Activated CD4-positive, CD25-positive, alpha-beta regulatory T cell treated with anti-CD3 and anti-CD28 coated beads, Interleukin-2, amount 50 U/mL, for 24 hours (primary cell): Measurements from ENCODE around the gene SRP9.
"Not testable (repeated sequence)": the region's sequence is repeated elsewhere in the genome, so short reads cannot be mapped to it uniquely, and the experiment has no call there.

Experiments
- ATAC-seq, 2 donors: fragments of 150-1000 bp; cut with Tn5 transposase; one replicate each; pipeline ENCODE4 v1.10.0; 2021; ENCODE audit warnings: mild to moderate bottlenecking in 1 of 2, moderate library complexity in 1 of 2

SRP9 gene

DNA sequence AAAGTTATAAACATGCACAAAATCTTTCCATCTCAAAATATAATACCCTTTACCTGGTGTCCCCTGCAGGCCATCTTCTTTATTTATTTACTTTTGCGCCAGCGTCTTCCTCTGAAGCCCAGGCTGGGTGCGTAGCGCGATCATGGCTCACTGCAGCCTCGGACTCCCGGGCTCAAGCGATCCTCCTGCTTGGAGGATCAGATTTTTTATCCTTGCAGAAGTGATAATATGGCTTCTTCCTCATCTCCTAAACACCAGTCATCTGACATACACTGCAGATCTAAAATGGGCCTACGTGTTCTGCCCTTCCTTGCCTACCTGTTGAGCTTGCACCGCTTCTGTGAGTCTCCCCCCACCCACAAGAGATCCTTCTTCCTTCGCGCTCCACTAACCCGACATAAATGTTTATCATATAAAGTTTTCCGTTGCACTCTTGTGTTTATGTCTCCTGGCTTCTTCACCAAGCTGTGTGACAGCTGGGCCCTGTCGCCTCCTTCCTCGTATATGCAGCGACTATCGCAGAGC lies 506 bp upstream of the SRP9 start:
- ATAC-seq, result peak; percentile 6 to 7

DNA sequence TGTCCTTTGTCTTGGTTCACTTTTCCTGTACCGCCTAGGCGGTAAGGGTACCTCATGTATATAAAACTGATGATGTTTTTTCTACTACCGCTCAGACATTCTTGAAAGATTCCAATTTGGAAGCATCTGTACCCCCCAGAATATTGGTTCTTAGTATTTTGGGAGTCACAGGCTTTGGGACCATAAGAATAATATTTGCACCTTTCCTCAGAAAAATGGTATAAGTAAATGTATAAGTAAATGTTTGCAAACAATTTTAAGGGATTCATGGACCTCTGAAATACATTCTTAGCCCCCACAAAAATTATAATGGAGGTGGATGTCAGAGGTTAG lies 677 bp downstream of the SRP9 start:
- no peak for ATAC-seq

DNA sequence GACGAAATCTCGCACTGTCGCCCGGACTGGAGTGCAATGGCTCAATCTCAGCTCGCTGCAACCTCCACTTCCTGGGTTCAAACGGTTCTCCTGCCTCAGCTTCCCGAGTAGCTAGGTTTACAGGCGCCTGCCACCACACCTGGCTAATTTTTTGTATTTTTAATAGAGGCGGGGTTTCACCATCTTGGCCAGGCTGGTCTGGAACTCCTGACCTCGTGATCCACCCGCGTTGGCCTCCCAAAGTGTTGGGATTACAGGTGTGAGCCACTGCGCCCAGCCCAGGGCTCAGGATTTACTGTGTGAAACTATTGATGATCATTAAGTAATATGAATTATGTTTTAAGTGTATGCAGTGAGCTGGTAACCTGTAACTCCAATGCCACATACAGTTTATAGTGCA lies 1.5 kb downstream of the SRP9 start:
- ATAC-seq, result not testable (repeated sequence)

DNA sequence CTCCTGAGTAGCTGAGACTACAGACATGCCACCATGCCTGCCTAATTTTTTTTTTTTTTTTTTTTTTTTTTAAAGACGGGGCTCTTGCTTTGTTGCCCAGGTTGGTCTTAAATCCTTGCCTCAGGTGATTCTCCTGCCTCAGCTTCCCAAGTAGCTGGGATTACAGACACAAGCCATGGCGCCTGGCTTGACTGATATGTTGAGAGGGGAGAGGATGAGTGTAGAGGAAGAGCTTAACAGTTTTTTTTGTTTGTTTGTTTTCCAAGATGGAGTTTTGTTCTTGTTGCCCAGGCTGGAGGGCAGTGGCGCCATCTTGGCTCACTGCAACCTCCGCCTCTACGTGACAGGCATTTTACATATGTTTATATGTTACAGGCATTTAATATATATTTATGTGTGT lies 2.5 kb downstream of the SRP9 start:
- ATAC-seq, result no peak

DNA sequence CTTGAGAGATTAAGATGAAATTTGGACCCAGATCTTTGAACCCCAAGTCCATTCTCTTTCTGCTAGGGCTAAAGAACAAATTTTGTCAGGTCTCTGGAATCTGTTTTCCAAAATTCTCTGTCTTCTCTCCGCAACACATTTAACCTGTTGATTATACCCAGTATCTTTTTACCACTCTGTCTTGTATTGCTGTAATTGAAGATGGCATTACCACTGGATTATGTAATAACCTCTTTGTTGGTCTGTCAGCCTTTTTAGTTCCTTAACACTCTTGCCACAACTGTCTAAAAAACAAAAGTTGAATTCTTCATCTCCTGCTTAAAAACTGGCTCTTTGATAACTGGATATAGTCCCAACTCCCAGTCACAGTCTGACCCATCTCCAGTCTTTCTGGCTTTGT lies 3.0 kb downstream of the SRP9 start:
- ATAC-seq, result no peak

DNA sequence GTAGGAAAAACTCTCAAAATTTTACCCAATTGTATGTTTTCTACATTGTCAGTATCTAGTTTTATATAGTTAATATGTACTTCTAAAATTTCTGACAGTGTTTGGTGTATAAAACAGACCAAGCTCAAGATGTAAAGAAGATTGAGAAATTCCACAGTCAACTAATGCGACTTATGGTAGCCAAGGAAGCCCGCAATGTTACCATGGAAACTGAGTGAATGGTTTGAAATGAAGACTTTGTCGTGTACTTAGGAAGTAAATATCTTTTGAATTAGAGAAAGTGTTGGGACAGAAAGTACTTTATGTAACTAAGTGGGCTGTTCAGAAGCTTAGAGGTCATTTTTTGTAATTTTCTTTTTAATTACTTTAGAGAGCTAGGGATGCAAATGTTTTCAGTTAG lies 11.5 kb downstream of the SRP9 start:
- ATAC-seq, result not testable (repeated sequence)

DNA sequence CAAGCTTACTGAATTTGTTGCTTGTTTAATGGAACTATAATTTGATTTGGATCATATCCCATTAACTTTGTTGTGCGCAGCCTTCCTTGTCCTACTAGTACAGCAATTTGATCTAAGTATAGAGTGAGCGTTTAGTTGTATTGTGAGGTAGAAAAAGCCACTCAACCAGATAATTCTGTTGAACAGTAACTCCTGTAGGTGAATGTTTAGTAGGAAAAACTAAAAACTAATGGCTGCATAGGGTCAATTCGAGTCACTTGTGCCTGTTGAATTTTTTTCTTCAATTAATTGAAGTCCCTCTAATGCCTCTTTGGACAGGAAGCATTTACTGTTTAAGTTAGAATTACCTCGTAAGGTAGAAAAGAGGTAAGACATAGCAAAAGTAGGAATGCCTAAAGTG lies 17.3 kb downstream of the SRP9 start:
- ATAC-seq, result no peak

DNA sequence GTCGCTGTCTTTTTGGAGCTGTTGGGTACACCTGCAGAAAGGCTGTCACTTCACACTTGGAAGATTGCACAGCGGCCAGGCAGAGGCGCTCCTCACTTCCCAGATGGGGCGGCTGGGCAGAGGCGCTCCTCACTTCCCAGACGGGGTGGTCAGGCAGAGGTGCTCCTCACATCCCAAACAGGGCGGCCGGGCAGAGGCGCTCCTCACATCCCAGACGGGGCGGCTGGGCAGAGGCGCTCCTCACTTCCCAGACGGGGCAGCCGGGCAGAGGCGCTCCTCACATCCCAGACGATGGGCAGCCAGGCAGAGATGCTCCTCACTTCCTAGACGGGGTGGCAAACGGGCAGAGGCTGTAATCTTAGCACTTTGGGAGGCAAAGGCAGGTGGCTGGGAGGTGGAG lies 18.5 kb downstream of the SRP9 start:
- ATAC-seq, result not testable (repeated sequence)

DNA sequence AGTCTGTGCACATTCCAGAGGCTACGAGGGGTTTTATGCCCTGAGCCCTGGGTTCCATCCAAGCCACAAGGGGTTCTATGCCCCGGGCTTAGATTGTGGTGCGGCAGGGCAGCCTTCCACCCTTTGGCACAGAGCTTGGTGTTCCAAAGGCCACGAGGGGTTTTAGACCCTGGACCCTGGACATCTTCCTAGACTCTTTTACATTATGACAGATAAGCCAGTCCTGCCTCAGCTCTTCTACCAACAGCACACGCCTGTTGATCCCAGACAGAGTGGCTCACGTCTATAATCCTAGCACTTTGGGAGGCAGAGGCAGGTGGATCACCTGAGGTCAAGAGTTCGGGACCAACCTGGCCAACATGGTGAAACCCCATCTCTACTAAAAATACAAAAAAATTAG lies 23.5 kb downstream of the SRP9 start:
- not testable (repeated sequence) for ATAC-seq

DNA sequence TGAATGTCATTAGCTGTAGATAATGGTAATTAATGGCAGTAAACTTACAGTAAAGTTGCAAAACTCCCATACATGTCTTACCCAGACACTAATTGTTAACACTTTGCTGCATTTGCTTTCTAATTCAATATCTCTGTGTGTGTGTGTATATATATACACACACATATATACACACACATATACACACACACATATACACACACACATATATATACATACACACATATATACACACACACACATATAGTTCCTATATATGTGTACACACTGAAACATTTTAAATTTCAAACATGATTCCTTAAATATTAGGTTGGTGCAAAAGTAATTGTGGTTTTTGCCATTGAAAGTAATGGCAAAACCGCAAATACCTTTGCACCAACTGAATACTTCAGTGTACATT lies 28.6 kb downstream of the SRP9 start:
- ATAC-seq, result no peak

DNA sequence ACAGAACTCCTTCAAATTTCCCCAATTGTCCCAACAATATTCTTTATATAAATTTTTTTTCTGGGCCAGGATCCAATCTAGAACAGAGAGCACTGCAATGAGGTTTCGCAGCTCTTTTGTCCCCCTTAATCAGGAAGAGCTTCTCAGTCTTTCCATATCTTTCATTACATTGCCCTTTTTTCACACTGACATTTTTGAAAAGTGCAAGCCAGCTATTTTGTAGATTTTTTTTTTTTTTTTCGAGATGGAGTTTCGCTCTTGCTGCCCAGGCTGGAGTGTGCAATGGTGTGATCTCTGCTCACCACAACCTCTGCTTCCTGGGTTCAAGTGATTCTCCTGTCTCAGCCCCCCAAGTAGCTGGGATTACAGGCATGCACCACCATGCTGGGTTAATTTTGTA lies 29.1 kb downstream of the SRP9 start:
- ATAC-seq, result not testable (repeated sequence)

DNA sequence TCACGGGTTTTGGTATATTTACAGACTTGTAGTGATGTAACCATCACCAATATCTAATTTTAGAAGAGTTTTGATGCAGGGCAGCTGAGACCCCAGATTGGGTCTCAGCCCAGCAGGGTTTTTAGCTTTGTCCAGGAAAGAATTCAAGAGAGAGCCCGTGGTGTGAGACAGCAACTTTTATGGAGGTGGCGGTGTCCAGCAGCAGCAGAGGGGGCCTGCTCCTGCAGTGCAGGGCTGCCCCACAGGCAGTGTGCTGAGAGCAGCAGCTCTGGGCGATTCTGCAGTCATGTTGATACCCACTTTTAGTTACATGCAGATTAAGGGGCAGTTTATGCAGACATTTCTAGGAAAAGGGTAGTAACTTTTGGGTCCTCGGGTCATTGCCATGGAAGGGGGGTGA lies 30.5 kb downstream of the SRP9 start:
- ATAC-seq, result no peak

DNA sequence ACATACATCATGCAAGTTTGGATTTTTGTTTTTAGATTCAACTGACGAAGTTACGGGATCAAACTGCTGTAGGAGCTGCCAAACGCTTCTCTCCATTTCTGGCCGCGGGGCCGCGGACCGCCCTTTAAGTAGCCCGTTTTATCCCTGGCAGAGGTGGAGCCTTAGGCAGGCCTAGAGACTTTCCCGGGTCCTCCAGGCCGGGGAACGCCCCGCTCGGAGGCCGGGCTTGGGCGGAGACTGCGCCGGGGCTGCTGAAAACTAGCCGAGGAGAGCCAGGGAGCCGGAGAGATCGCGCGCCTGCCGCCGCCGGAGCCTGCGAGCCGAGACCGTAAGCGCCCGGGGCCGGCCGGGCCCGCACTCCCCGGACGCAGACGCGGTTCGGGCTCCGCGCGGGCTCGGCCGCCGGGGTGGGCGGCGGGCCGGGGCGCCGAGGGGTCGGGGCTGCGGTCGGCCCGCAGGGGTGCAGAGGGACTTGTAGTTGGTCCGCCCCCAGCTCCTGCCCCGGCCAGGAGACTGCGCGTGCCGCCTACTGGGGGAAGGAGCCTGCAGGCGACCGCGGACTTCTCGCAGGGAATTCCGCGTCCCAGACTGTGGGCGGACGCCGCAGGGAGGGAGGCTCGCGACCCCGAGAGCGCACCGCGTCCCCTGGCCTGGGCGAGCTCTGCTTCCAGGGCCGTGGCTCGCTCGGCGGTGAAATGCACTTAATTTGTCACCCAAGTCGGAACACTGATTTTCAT lies 32.4 kb downstream of the SRP9 start, which contains the start of gene EPHX1:
TSS of gene EPHX1 (plus strand) at position 283 of the 737 bp plus-strand sequence. CDS start 18,606 bp downstream, outside the sequence.
- peak; percentile 81 to 94 for ATAC-seq

DNA sequence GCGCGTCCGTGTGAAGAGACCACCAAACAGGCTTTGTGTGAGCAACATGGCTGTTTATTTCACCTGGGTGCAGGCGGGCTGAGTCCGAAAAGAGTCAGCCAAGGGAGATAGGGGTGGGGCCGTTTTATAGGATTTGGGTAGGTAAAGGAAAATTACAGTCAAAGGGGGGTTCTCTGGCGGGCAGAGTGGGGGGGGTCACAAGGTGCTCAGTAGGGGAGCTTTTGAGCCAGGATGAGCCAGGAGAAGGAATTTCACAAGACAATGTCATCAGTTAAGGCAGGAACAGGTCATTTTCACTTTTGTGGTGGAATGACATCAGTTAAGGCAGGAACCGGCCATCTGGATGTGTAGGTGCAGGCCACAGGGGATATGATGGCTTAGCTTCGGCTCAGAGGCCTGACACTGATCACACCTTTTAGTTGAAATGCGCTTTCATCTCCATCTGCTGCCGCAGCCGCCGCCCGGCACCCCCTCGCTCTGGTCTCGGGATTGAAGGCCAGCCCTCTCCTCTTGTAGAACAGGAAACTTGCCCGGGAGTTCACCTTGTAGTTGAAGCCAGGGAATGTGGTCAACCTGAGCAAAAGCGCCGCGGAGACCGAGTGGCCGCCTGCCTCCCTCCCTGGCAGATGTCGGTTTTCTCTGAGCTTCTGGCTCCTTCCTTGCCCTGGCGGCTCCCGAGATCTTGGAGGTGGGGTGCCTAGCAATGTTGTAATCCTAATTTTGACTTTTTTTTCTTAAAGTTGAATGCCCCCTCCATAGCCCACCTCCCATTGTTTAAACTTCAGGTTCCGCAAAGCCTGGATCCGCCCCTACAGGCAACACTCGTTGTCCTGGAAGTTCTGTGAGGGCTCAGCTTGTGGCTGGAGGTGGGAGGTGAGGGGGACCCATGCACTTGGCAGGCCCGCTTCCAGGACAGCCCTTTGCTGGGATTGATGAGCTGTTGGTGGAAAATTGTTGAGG lies 33.2 kb downstream of the SRP9 start:
- not testable (repeated sequence) for ATAC-seq

DNA sequence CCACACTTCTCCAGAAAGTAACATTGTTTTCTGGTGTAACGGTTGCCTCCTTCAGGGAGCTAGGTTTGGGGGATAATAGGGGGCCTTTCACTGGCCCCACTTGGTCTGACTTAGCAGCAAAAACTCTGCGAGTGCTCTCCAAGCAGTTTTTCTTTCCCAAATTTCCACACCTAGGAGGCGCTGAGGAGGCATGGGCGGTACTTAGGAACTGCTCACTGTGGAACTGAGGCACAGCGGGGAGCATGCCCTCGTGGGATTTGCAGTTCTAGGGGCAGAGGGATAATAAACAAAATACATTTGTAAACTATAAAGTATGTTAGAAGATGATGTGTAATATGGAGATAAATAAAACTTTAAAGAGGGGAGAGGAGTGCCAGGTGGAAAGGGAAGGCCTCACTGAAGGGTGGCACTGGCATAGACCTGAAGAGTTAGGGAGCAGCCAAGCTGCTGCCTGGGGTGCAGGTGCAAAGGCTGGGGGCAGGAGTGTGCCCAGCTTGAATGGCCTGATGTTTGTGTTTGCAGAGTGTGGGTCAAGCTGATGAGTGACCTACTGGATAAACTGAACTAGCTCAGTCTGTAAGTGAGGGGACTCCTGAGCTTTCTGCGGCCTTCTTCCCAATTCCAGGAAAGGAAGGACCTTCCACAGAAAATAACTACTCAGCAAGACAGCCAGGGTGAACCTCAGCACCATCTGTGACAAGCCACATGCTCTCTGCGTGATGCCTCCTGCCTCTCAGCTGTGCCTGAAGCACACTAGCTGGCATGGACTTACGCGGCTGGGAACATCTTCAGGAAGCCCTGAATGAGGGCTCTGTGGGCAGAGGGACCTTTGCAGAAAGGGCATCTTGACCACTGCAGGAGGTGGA lies 34.2 kb downstream of the SRP9 start:
- ATAC-seq, result no peak

DNA sequence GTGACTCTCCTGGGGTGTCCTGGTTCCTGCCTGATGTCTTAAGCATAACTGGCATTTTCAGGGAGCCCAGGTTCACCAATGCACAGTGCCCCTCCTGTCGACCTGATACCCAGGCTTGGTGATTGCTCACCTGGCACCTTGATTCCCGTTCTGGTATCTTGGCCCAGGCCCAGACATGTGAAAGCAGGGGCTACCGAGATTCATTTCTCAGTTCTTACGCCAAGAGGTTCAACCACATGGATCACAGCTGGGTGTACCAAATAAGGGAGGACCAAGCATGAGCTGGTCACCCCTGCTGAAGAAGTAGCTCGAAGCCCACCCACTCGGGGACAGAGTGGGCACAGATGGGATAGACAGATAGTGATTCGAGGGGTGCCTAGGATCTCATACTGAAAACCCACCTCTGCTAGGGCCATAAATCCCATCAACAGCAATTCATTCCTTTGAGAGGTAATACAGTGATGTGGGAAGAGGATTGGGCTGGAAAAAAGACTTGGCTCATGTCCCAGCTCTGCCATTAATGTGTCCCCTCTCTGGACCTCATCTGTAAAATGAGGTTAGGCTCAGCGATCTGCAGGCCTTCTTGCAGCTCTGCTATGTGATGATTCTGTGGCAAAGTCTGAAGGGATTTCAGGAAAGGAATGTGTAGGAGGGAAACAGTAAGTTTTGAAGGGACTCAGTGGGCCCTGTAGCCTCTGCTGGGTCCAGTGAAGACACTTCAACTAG lies 35.0 kb downstream of the SRP9 start:
- ATAC-seq, result no peak

DNA sequence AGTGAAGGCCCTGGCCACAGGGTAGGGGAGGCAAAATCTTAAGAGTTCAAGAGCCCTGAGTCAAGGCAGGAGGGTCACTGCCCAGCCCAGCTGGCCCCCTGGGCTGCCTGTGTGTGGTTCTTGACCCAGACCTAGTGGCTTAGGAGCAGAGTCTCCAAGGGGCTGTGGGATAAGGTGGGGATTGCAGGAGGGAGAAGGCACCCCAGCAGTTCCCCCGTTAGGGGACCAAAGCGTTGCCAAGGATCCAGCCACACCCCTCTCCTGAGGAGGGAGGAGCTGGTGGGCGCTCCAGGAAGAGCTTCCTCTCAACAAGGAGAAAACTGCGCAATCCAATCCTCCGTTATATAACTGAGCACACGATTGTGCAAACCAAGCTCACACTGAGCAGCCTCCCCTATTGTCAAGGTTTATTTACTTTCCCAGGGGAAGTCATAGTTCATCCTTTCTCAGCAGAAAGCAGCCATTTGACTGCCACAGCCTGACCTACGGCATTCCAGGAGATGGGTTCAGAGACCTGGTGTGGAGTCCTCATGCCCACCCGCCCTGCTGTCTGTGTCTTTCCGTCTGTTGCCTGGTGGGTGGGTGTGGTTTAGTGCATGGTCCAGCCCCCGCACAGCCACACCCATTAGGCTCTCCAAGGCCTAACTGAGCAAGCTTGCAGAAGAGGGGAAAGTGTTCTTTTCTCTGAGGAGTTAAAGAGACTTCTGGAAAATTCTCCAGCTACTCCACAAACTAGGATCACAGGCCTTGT lies 35.8 kb downstream of the SRP9 start:
- no peak for ATAC-seq

DNA sequence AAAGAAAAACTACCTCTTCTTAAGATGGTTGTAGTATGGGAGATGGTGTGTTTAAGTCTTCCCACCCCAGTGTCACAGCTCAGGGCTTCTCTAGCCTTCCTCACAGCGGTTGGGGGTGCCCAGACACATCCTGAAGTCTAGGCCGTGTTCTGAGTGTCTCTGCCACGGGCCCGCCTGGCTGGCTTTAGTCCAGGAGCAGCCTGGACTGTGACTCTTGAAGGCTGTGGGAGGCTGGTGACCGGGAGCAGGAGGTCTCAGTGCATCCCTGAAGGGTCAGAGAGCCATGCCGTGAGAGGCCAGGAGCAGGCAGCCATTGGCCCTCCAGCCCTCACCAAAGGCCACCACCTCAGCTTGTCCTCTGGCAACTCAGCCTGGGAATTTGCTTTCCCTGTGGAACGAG lies 36.8 kb downstream of the SRP9 start:
- ATAC-seq, result no peak

DNA sequence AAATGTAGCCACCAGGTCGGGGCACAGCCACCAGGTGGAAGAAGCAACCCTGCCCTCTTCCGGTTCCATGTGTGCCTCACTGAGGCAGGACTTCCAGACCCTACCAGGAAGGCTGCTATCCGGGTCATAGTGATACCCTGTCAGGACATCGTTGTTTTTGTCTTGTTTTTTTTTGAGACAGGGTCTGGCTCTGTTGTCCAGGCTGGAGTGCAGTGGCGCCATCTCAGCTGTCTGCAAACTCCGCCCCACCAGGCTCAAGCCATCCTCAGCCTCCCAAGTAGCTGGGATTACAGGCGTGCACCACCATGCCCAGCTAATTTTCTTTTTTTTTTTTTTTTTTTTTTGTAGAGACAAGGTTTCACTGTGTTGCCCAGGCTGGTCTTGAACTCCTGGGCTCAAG lies 37.5 kb downstream of the SRP9 start:
- not testable (repeated sequence) for ATAC-seq

DNA sequence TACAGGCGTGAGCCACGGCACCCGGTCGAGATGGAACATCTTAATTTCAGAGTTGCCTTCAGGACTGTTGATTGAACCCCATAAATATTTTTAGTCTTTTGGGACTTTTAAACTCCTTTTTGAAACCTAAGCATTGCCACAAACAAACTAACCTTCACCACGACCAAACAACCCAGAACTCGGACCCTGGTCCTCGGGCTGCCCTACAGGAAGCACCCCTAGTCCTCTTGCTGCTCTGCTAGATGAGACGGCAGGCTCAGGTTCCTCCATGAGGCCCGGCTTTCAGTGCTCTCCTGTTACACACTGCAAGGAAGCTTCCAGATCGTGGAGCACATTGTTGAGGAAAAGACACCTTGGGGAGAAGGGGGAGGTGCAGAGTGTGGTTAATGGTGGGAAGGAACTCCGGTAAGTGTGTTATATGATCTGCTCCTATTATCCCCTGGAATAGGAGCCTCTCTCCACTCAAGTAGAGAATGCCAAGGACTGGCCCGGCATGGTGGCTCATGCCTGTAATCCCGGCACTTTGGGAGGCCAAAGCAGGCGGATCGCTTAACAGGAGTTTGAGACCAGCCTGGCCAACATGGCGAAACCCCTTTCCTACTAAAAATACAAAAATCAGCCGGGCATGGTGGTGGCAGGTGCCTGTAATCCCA lies 38.0 kb downstream of the SRP9 start:
- no peak for ATAC-seq
